Stimulated activated CD4-positive, alpha-beta T cell treated with anti-CD3 and anti-CD28 coated beads, Interleukin-2, amount 100 ng/mL, for 48 hours (primary cell): Measurements from ENCODE around the gene TP53I13.

Source experiments
- DNase-seq, 2 donors: peaks; one replicate each; pipeline ENCODE4 v3.0.0-alpha.2; 2020

Gene TP53I13

GRCh38 chr17:29617125-29617480, 48.6 kb downstream of the TP53I13 start:
- DNase-seq = peak; percentile 92 to 93

GRCh38 chr17:29617481-29618271, 49.2 kb downstream of the TP53I13 start:
- peak; percentile 81 to 86 for DNase-seq

GRCh38 chr17:29618272-29619065, 50.0 kb downstream of the TP53I13 start:
- DNase-seq = no peak

GRCh38 chr17:29619251-29619650, 50.8 kb downstream of the TP53I13 start:
- no peak for DNase-seq

- DNase-seq = no peak
Measured at GRCh38 chr17:29620271-29620670, 51.8 kb downstream of the TP53I13 start.

GRCh38 chr17:29620779-29621500, 52.4 kb downstream of the TP53I13 start:
- DNase-seq = no peak

- DNase-seq = no peak
Measured at GRCh38 chr17:29621751-29622194, 53.3 kb downstream of the TP53I13 start.
